ENCODE measurements around the gene IRAK1. TPM values are rescaled to one million over a fixed set of nuclear protein-coding genes. Genes with fewer than 3 reads are reported as not detected.

The IRAK1 gene
- total RNA-seq, 4 donors from 2014 or later = 36.4 to 53.1 (median 42.8) TPM

- no peak for DNase-seq
- intact Hi-C loops (cut with DNase I) = no loop called here
- peaks cover 33 to 59% of the 10 kb centered on the region in 2 donors for H3K4me1 ChIP-seq
Observed at GRCh38 chrX:154043003-154043763, 23.5 kb upstream of the IRAK1 start.

GRCh38 chrX:154040863-154041262, 21.2 kb upstream of the IRAK1 start:
- Histone ChIP-seq H3K4me1 (peaks cover 20 to 48% of the 10 kb centered on the region in 2 donors), H3K27me3 (no peaks in the 10 kb centered on the region), H3K4me3 (replicated peaks in 1 of 3) (no peak overlapping the region), H3K9me3 (no peaks in the 10 kb centered on the region), H3K36me3 (no peaks in the 10 kb centered on the region), H3K27ac (peak overlapping the region in 1 of 3 donors; percentile 30)
- TF ChIP-seq POLR2A (IDR thresholded peaks at IDR 0.05) = no peak
- TF ChIP-seq CTCF (IDR thresholded peaks at IDR 0.05) = no peak
- 65 to 79% methylated on average over 7 to 13 of the region's 13 CpGs for WGBS, 2 donors
- DNase-seq = peak in 1 of 2 donors; percentile 25
- intact Hi-C loops (cut with DNase I) = no loop called here

More at GRCh38 chrX:154043003-154043763, 23.5 kb upstream of the IRAK1 start:
- Histone ChIP-seq H3K27ac (no peak overlapping the region), H3K4me3 (replicated peaks in 1 of 3) (no peak overlapping the region), H3K36me3 (no peaks in the 10 kb centered on the region), H3K27me3 (no peaks in the 10 kb centered on the region), H3K9me3 (no peaks in the 10 kb centered on the region)
- TF ChIP-seq POLR2A (IDR thresholded peaks at IDR 0.05) (no peak), CTCF (IDR thresholded peaks at IDR 0.05) (no peak)
- WGBS, 2 donors = 61 to 73% methylated on average over 5 of the region's 5 CpGs

- no peaks in the 10 kb centered on the region for H3K9me3 ChIP-seq
- TF ChIP-seq CTCF (IDR thresholded peaks at IDR 0.05) (no peak), POLR2A (IDR thresholded peaks at IDR 0.05) (no peak)
Observed at GRCh38 chrX:154040307-154040756, 20.6 kb upstream of the IRAK1 start.

GRCh38 chrX:154039577-154039976, 19.9 kb upstream of the IRAK1 start:
- Histone ChIP-seq H3K4me1 (peaks cover 20 to 57% of the 10 kb centered on the region in 2 donors), H3K36me3 (no peaks in the 10 kb centered on the region), H3K4me3 (replicated peaks in 1 of 3) (no peak overlapping the region), H3K27ac (no peak overlapping the region), H3K9me3 (no peaks in the 10 kb centered on the region), H3K27me3 (no peaks in the 10 kb centered on the region)
- TF ChIP-seq CTCF (IDR thresholded peaks at IDR 0.05) (no peak), POLR2A (IDR thresholded peaks at IDR 0.05) (no peak)
- intact Hi-C loops (cut with DNase I) = no loop called here
- 95 to 97% methylated on average over 9 to 11 of the region's 11 CpGs for WGBS, 2 donors
- no peak for DNase-seq

More at GRCh38 chrX:154040307-154040756, 20.6 kb upstream of the IRAK1 start:
- no peak overlapping the region for H3K4me3 ChIP-seq (replicated peaks in 1 of 3)
- no peaks in the 10 kb centered on the region for H3K36me3 ChIP-seq
- H3K27ac ChIP-seq = peak overlapping the region in 1 of 3 donors; percentile 30
- H3K27me3 ChIP-seq = no peaks in the 10 kb centered on the region
- no peak for DNase-seq
- peaks cover 20 to 52% of the 10 kb centered on the region in 2 donors for H3K4me1 ChIP-seq
- intact Hi-C loops (cut with DNase I) = no loop called here
- 45 to 47% methylated on average over 7 of the region's 7 CpGs for WGBS, 2 donors

GRCh38 chrX:154038656-154039055, 19.0 kb upstream of the IRAK1 start:
- no peaks in the 10 kb centered on the region for H3K36me3 ChIP-seq
- intact Hi-C loops (cut with DNase I) = no loop called here
- H3K27me3 ChIP-seq = no peaks in the 10 kb centered on the region
- 77 to 81% methylated on average over 5 of the region's 5 CpGs for WGBS, 2 donors
- H3K4me1 ChIP-seq = peaks cover 14 to 48% of the 10 kb centered on the region in 2 donors
- no peak for DNase-seq
- no peaks in the 10 kb centered on the region for H3K9me3 ChIP-seq
- TF ChIP-seq POLR2A (IDR thresholded peaks at IDR 0.05) = no peak
- TF ChIP-seq CTCF (IDR thresholded peaks at IDR 0.05) = no peak
- H3K27ac ChIP-seq = no peak overlapping the region
- H3K4me3 ChIP-seq (replicated peaks in 1 of 3) = no peak overlapping the region
